Measurements from ENCODE around the gene KCNMA1.

GRCh38 chr10:77388571-77389100 is 249.0 kb downstream of the KCNMA1 start:
- TF ChIP-seq CTCF (IDR thresholded peaks at IDR 0.05) (no peak), POLR2AphosphoS5 (IDR thresholded peaks at IDR 0.05) (no peak), POLR2A (IDR thresholded peaks at IDR 0.05) (no peak)
